Measurements from ENCODE around the gene ALB.

Gene ALB

GRCh38 chr4:73404457-73404856 lies 370 bp downstream of the ALB start:
- DNase-seq (ENCODE audit: extremely low spot score) = no peak
- ChIA-PET POLR2A (no interaction called here), CTCF (no interaction called here)
- TF ChIP-seq L3MBTL2 (conservative IDR thresholded peaks at IDR 0.05) (no peak), ZNF384 (IDR thresholded peaks at IDR 0.05) (no peak)

GRCh38 chr4:73405138-73405537 lies 1.1 kb downstream of the ALB start:
- CTCF ChIA-PET = no interaction called here
- POLR2A ChIA-PET = no interaction called here

GRCh38 chr4:73406548-73406875 lies 2.4 kb downstream of the ALB start:
- POLR2A ChIA-PET = no interaction called here
- no peak for DNase-seq (ENCODE audit: extremely low spot score)
- no peak for TF ChIP-seq LEF1 (IDR thresholded peaks at IDR 0.05; ENCODE audit: borderline replicate concordance)
- CTCF ChIA-PET = no interaction called here

More at GRCh38 chr4:73405138-73405537, 1.1 kb downstream of the ALB start:
- TF ChIP-seq ZNF384 (IDR thresholded peaks at IDR 0.05) = no peak
- no peak for DNase-seq (ENCODE audit: extremely low spot score)

- ChIA-PET CTCF (no interaction called here), POLR2A (no interaction called here)
- TF ChIP-seq TARDBP (IDR thresholded peaks at IDR 0.05) (no peak), ELF4 (IDR thresholded peaks at IDR 0.05) (no peak), BHLHE40 (IDR thresholded peaks at IDR 0.05; ENCODE audit: borderline replicate concordance) (no peak), CTBP1 (IDR thresholded peaks at IDR 0.05; ENCODE audit: borderline replicate concordance) (no peak), FOXM1 (IDR thresholded peaks at IDR 0.05; ENCODE audit: borderline replicate concordance) (no peak), LEF1 (IDR thresholded peaks at IDR 0.05; ENCODE audit: borderline replicate concordance) (no peak), FOXA1 (IDR thresholded peaks at IDR 0.05) (no peak), L3MBTL2 (conservative IDR thresholded peaks at IDR 0.05) (no peak), FOXK2 (IDR thresholded peaks at IDR 0.05) (no peak), SUZ12 (IDR thresholded peaks at IDR 0.05) (no peak), ARNT (IDR thresholded peaks at IDR 0.05) (no peak), PKNOX1 (IDR thresholded peaks at IDR 0.05) (no peak), ZNF384 (IDR thresholded peaks at IDR 0.05) (no peak), NFRKB (IDR thresholded peaks at IDR 0.05) (no peak), HDGF (IDR thresholded peaks at IDR 0.05; ENCODE audit: borderline replicate concordance) (no peak), SP1 (IDR thresholded peaks at IDR 0.05) (no peak)
- DNase-seq (ENCODE audit: extremely low spot score) = no peak
Observed at GRCh38 chr4:73407227-73407673, 3.2 kb downstream of the ALB start.

GRCh38 chr4:73408181-73408867 lies 4.2 kb downstream of the ALB start:
- TF ChIP-seq HDGF (IDR thresholded peaks at IDR 0.05; ENCODE audit: borderline replicate concordance) (no peak), SUZ12 (IDR thresholded peaks at IDR 0.05) (no peak), FOXM1 (IDR thresholded peaks at IDR 0.05; ENCODE audit: borderline replicate concordance) (no peak), SP1 (IDR thresholded peaks at IDR 0.05) (no peak), BHLHE40 (IDR thresholded peaks at IDR 0.05; ENCODE audit: borderline replicate concordance) (no peak)
- CTCF ChIA-PET = no interaction called here
- no peak for DNase-seq (ENCODE audit: extremely low spot score)
- POLR2A ChIA-PET = no interaction called here

- ChIA-PET CTCF (no interaction called here), POLR2A (no interaction called here)
- TF ChIP-seq ELF4 (IDR thresholded peaks at IDR 0.05) (no peak), NFRKB (IDR thresholded peaks at IDR 0.05) (no peak), BHLHE40 (IDR thresholded peaks at IDR 0.05; ENCODE audit: borderline replicate concordance) (no peak), TARDBP (IDR thresholded peaks at IDR 0.05) (no peak)
- DNase-seq (ENCODE audit: extremely low spot score) = no peak
Observed at GRCh38 chr4:73409012-73409862, 5.2 kb downstream of the ALB start.

- DNase-seq (ENCODE audit: extremely low spot score) = no peak
- ChIA-PET POLR2A (no interaction called here), CTCF (no interaction called here)
- TF ChIP-seq NFRKB (IDR thresholded peaks at IDR 0.05) (no peak), SP1 (IDR thresholded peaks at IDR 0.05) (no peak), TARDBP (IDR thresholded peaks at IDR 0.05) (no peak), ARNT (IDR thresholded peaks at IDR 0.05) (no peak), LEF1 (IDR thresholded peaks at IDR 0.05; ENCODE audit: borderline replicate concordance) (no peak), ELF4 (IDR thresholded peaks at IDR 0.05) (no peak), L3MBTL2 (conservative IDR thresholded peaks at IDR 0.05) (no peak), CTBP1 (IDR thresholded peaks at IDR 0.05; ENCODE audit: borderline replicate concordance) (no peak), ZNF384 (IDR thresholded peaks at IDR 0.05) (no peak), FOXK2 (IDR thresholded peaks at IDR 0.05) (no peak), PKNOX1 (IDR thresholded peaks at IDR 0.05) (no peak), FOXM1 (IDR thresholded peaks at IDR 0.05; ENCODE audit: borderline replicate concordance) (no peak), SUZ12 (IDR thresholded peaks at IDR 0.05) (no peak), FOXA1 (IDR thresholded peaks at IDR 0.05) (no peak), BHLHE40 (IDR thresholded peaks at IDR 0.05; ENCODE audit: borderline replicate concordance) (no peak), HDGF (IDR thresholded peaks at IDR 0.05; ENCODE audit: borderline replicate concordance) (no peak)
Observed at GRCh38 chr4:73409978-73410548, 6.0 kb downstream of the ALB start.
